HEK293 (cell line): ENCODE measurements around the gene HARS2.

Experiments
- GLIS1 ChIP-seq: fragments of 450-650 bp; formaldehyde crosslinking; IDR thresholded peaks from 2 replicates; pipeline ENCODE4 v1.5.1; 2016; ENCODE audit warnings: missing biosample characterization, missing genetic modification characterization
- GLIS2 ChIP-seq: fragments of 450-650 bp; formaldehyde crosslinking; IDR thresholded peaks from 2 replicates; pipeline ENCODE4 v1.5.1; 2016; ENCODE audit warnings: missing biosample characterization, missing genetic modification characterization
- HOXA7 ChIP-seq: sonication (generic); formaldehyde crosslinking; IDR thresholded peaks from 2 replicates; pipeline ENCODE4 v1.8.1; 2022; ENCODE audit warnings: missing genetic modification reagents, borderline replicate concordance
- HOXC10 ChIP-seq: sonication (generic); formaldehyde crosslinking; IDR thresholded peaks from 2 replicates; pipeline ENCODE4 v1.8.1; 2023; ENCODE audit warnings: mild to moderate bottlenecking, missing genetic modification reagents
- KLF8 ChIP-seq: fragments of 450-650 bp; formaldehyde crosslinking; IDR thresholded peaks from 2 replicates; pipeline ENCODE4 v1.5.1; 2016; ENCODE audit warnings: missing biosample characterization, missing genetic modification characterization
- SETDB1 ChIP-seq: IDR thresholded peaks from one replicate; pipeline ENCODE4 v1.6.1; 2017; ENCODE audit warnings: mild to moderate bottlenecking, low read length, moderate library complexity, mixed read lengths; ENCODE audit not compliant: insufficient read length
- TRIM28 ChIP-seq: IDR thresholded peaks from 2 replicates; pipeline ENCODE4 v1.6.1; 2011; ENCODE audit warnings: low read length, control low read depth, borderline replicate concordance
- ZBTB21 ChIP-seq: fragments of 450-650 bp; formaldehyde crosslinking; IDR thresholded peaks from 2 replicates; pipeline ENCODE4 v1.5.1; 2017; ENCODE audit warnings: missing biosample characterization, missing genetic modification characterization
- ZNF10 ChIP-seq: fragments of 450-650 bp; formaldehyde crosslinking; IDR thresholded peaks from 2 replicates; pipeline ENCODE4 v1.5.1; 2017; ENCODE audit warnings: missing biosample characterization, missing genetic modification characterization
- ZNF133 ChIP-seq: fragments of 450-650 bp; formaldehyde crosslinking; IDR thresholded peaks from 2 replicates; pipeline ENCODE4 v1.5.1; 2016; ENCODE audit warnings: missing biosample characterization, missing genetic modification characterization
- ZNF140 ChIP-seq: fragments of 450-650 bp; formaldehyde crosslinking; IDR thresholded peaks from 2 replicates; pipeline ENCODE4 v1.5.1; 2016; ENCODE audit warnings: missing biosample characterization, missing genetic modification characterization
- ZNF169 ChIP-seq: fragments of 450-650 bp; formaldehyde crosslinking; IDR thresholded peaks from 2 replicates; pipeline ENCODE4 v1.5.1; 2016; ENCODE audit warnings: missing biosample characterization, missing genetic modification characterization
- ZNF391 ChIP-seq: fragments of 450-650 bp; formaldehyde crosslinking; IDR thresholded peaks from 2 replicates; pipeline ENCODE4 v1.5.1; 2016; ENCODE audit warnings: low read depth, missing biosample characterization, missing genetic modification characterization, borderline replicate concordance
- ZNF501 ChIP-seq: fragments of 450-650 bp; formaldehyde crosslinking; IDR thresholded peaks from 2 replicates; pipeline ENCODE4 v1.5.1; 2016; ENCODE audit warnings: missing biosample characterization, missing genetic modification characterization
- TF ChIP-seq, protein P1 (sequence below): fragments of 450-650 bp; formaldehyde crosslinking; conservative IDR thresholded peaks from 2 replicates; pipeline ENCODE4 v1.5.1; 2016; ENCODE audit warnings: low read depth, missing biosample characterization, missing genetic modification characterization
- TF ChIP-seq, protein P2 (sequence below): fragments of 450-650 bp; formaldehyde crosslinking; IDR thresholded peaks from 2 replicates; pipeline ENCODE4 v1.5.1; 2016; ENCODE audit warnings: missing biosample characterization, missing genetic modification characterization
- TF ChIP-seq, protein P3 (sequence below): fragments of 450-650 bp; formaldehyde crosslinking; IDR thresholded peaks from 2 replicates; pipeline ENCODE4 v1.5.0; 2017; ENCODE audit warnings: missing biosample characterization, missing genetic modification characterization, borderline replicate concordance
- TF ChIP-seq, protein P4 (sequence below): fragments of 450-650 bp; formaldehyde crosslinking; IDR thresholded peaks from 2 replicates; pipeline ENCODE4 v1.5.1; 2017; ENCODE audit warnings: missing biosample characterization, missing genetic modification characterization
- TF ChIP-seq, protein P5 (sequence below): fragments of 450-650 bp; formaldehyde crosslinking; IDR thresholded peaks from 2 replicates; pipeline ENCODE4 v1.5.1; 2016; ENCODE audit warnings: missing biosample characterization, missing genetic modification characterization
- TF ChIP-seq, protein P6 (sequence below): fragments of 450-650 bp; formaldehyde crosslinking; IDR thresholded peaks from 2 replicates; pipeline ENCODE4 v1.5.1; 2016; ENCODE audit warnings: missing biosample characterization, missing genetic modification characterization
- TF ChIP-seq, protein P7 (sequence below): fragments of 450-650 bp; formaldehyde crosslinking; IDR thresholded peaks from 2 replicates; pipeline ENCODE4 v1.5.1; 2016; ENCODE audit warnings: missing biosample characterization, missing genetic modification characterization
- TF ChIP-seq, protein P8 (sequence below): fragments of 450-650 bp; IDR thresholded peaks from 2 replicates; pipeline ENCODE4 v1.5.1; 2018; ENCODE audit warnings: missing biosample characterization, mild to moderate bottlenecking, missing genetic modification characterization

HARS2 gene

DNA sequence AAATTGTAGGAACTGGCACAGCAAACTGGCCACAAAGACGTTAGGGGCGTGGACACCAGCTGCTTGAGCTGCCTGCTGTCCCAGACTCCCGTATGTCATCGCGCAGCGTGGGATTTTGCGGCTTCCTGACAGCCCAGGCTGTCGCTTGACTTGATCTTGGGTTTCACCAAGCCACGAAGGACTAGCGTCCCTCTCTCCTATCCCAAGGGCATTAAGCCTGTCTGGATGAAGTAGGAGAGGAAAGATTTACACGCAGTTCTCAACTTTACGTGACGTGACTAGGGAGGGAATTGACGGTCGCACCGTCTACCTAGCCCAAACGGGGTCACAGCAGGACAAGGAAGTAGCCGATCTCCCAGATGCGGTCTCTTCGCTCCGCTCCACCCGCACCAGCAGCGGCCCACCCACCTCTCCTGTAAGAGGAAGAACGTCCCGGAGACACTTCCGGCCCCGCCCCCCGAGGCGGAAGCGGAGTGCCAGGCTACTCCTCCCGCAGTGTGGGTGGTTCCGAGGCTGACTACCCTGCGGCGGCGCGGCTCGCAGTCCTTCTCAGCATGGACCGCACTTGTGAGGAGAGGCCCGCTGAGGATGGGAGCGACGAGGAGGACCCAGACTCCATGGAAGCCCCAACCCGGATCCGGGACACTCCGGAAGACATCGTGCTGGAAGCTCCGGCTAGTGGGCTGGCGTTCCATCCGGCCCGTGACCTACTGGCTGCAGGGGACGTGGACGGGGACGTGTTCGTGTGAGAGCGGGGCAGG is 26.7 kb upstream of the HARS2 start, which contains the start of gene WDR55 (continued):
- TF ChIP-seq, protein P1, sequence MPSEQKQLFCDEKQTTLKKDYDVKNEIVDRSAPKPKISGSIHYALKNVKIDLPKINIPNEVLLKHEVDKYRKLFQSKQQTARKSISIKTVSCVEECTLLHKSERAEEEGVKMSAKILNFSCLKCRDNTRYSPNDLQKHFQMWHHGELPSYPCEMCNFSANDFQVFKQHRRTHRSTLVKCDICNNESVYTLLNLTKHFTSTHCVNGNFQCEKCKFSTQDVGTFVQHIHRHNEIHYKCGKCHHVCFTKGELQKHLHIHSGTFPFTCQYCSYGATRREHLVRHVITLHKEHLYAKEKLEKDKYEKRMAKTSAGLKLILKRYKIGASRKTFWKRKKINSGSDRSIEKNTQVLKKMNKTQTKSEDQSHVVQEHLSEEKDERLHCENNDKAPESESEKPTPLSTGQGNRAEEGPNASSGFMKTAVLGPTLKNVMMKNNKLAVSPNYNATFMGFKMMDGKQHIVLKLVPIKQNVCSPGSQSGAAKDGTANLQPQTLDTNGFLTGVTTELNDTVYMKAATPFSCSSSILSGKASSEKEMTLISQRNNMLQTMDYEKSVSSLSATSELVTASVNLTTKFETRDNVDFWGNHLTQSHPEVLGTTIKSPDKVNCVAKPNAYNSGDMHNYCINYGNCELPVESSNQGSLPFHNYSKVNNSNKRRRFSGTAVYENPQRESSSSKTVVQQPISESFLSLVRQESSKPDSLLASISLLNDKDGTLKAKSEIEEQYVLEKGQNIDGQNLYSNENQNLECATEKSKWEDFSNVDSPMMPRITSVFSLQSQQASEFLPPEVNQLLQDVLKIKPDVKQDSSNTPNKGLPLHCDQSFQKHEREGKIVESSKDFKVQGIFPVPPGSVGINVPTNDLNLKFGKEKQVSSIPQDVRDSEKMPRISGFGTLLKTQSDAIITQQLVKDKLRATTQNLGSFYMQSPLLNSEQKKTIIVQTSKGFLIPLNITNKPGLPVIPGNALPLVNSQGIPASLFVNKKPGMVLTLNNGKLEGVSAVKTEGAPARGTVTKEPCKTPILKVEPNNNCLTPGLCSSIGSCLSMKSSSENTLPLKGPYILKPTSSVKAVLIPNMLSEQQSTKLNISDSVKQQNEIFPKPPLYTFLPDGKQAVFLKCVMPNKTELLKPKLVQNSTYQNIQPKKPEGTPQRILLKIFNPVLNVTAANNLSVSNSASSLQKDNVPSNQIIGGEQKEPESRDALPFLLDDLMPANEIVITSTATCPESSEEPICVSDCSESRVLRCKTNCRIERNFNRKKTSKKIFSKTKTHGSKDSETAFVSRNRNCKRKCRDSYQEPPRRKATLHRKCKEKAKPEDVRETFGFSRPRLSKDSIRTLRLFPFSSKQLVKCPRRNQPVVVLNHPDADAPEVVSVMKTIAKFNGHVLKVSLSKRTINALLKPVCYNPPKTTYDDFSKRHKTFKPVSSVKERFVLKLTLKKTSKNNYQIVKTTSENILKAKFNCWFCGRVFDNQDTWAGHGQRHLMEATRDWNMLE: peak; percentile 44; the same call in 1 of the 2 replicates
- TF ChIP-seq HOXA7: no peak
- TF ChIP-seq, protein P2, sequence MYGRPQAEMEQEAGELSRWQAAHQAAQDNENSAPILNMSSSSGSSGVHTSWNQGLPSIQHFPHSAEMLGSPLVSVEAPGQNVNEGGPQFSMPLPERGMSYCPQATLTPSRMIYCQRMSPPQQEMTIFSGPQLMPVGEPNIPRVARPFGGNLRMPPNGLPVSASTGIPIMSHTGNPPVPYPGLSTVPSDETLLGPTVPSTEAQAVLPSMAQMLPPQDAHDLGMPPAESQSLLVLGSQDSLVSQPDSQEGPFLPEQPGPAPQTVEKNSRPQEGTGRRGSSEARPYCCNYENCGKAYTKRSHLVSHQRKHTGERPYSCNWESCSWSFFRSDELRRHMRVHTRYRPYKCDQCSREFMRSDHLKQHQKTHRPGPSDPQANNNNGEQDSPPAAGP (tag by site-specific recombination): no peak; the same call in 1 of the 2 replicates
- no peak for TF ChIP-seq SETDB1
- TF ChIP-seq HOXC10 (CRISPR knock-in tag): 0 out of 2 replicates have a peak, but pooled peaks have one; percentile 53
- TF ChIP-seq ZBTB21: peak; percentile 86
- no peak for TF ChIP-seq ZNF133 (tag by site-specific recombination)
- TF ChIP-seq ZNF10 (tag by site-specific recombination): peak; percentile 93
- peak; percentile 95 for TF ChIP-seq ZNF501 (tag by site-specific recombination)
- no peak for TF ChIP-seq ZNF140 (tag by site-specific recombination)
- peak; percentile 77 for TF ChIP-seq GLIS2 (tag by site-specific recombination)
- peak; percentile 73; the same call in 1 of the 2 replicates for TF ChIP-seq GLIS1 (tag by site-specific recombination)
- TF ChIP-seq, protein P3, sequence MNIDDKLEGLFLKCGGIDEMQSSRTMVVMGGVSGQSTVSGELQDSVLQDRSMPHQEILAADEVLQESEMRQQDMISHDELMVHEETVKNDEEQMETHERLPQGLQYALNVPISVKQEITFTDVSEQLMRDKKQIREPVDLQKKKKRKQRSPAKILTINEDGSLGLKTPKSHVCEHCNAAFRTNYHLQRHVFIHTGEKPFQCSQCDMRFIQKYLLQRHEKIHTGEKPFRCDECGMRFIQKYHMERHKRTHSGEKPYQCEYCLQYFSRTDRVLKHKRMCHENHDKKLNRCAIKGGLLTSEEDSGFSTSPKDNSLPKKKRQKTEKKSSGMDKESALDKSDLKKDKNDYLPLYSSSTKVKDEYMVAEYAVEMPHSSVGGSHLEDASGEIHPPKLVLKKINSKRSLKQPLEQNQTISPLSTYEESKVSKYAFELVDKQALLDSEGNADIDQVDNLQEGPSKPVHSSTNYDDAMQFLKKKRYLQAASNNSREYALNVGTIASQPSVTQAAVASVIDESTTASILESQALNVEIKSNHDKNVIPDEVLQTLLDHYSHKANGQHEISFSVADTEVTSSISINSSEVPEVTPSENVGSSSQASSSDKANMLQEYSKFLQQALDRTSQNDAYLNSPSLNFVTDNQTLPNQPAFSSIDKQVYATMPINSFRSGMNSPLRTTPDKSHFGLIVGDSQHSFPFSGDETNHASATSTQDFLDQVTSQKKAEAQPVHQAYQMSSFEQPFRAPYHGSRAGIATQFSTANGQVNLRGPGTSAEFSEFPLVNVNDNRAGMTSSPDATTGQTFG (tag by site-specific recombination): no peak
- TF ChIP-seq, protein P4, sequence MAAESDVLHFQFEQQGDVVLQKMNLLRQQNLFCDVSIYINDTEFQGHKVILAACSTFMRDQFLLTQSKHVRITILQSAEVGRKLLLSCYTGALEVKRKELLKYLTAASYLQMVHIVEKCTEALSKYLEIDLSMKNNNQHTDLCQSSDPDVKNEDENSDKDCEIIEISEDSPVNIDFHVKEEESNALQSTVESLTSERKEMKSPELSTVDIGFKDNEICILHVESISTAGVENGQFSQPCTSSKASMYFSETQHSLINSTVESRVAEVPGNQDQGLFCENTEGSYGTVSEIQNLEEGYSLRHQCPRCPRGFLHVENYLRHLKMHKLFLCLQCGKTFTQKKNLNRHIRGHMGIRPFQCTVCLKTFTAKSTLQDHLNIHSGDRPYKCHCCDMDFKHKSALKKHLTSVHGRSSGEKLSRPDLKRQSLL (tag by site-specific recombination): 0 out of 2 replicates have a peak, but pooled peaks have one; percentile 11
- peak; percentile 83 for TF ChIP-seq TRIM28
- TF ChIP-seq KLF8: peak; percentile 81
- TF ChIP-seq, protein P5, sequence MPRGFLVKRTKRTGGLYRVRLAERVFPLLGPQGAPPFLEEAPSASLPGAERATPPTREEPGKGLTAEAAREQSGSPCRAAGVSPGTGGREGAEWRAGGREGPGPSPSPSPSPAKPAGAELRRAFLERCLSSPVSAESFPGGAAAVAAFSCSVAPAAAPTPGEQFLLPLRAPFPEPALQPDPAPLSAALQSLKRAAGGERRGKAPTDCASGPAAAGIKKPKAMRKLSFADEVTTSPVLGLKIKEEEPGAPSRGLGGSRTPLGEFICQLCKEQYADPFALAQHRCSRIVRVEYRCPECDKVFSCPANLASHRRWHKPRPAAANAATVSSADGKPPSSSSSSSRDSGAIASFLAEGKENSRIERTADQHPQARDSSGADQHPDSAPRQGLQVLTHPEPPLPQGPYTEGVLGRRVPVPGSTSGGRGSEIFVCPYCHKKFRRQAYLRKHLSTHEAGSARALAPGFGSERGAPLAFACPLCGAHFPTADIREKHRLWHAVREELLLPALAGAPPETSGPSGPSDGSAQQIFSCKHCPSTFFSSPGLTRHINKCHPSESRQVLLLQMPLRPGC: 0 out of 2 replicates have a peak, but pooled peaks have one; percentile 16
- TF ChIP-seq, protein P6, sequence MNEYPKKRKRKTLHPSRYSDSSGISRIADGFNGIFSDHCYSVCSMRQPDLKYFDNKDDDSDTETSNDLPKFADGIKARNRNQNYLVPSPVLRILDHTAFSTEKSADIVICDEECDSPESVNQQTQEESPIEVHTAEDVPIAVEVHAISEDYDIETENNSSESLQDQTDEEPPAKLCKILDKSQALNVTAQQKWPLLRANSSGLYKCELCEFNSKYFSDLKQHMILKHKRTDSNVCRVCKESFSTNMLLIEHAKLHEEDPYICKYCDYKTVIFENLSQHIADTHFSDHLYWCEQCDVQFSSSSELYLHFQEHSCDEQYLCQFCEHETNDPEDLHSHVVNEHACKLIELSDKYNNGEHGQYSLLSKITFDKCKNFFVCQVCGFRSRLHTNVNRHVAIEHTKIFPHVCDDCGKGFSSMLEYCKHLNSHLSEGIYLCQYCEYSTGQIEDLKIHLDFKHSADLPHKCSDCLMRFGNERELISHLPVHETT: no peak
- peak; percentile 33; the same call in 1 of the 2 replicates for TF ChIP-seq ZNF391
- TF ChIP-seq, protein P7, sequence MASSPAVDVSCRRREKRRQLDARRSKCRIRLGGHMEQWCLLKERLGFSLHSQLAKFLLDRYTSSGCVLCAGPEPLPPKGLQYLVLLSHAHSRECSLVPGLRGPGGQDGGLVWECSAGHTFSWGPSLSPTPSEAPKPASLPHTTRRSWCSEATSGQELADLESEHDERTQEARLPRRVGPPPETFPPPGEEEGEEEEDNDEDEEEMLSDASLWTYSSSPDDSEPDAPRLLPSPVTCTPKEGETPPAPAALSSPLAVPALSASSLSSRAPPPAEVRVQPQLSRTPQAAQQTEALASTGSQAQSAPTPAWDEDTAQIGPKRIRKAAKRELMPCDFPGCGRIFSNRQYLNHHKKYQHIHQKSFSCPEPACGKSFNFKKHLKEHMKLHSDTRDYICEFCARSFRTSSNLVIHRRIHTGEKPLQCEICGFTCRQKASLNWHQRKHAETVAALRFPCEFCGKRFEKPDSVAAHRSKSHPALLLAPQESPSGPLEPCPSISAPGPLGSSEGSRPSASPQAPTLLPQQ (tag by site-specific recombination): peak; percentile 67
- TF ChIP-seq ZNF169 (tag by site-specific recombination): no peak
- TF ChIP-seq, protein P8, sequence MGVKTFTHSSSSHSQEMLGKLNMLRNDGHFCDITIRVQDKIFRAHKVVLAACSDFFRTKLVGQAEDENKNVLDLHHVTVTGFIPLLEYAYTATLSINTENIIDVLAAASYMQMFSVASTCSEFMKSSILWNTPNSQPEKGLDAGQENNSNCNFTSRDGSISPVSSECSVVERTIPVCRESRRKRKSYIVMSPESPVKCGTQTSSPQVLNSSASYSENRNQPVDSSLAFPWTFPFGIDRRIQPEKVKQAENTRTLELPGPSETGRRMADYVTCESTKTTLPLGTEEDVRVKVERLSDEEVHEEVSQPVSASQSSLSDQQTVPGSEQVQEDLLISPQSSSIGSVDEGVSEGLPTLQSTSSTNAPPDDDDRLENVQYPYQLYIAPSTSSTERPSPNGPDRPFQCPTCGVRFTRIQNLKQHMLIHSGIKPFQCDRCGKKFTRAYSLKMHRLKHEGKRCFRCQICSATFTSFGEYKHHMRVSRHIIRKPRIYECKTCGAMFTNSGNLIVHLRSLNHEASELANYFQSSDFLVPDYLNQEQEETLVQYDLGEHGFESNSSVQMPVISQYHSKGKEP: 0 out of 2 replicates have a peak, but pooled peaks have one; percentile 9
